WTC11 (cell line): Measurements from ENCODE around the gene MFNG.

Source experiments
- ZNF263 ChIP-seq: sonication (generic); formaldehyde crosslinking; IDR thresholded peaks from 2 replicates; pipeline ENCODE4 v1.8.1; 2022; ENCODE audit warnings: low read depth, mild to moderate bottlenecking, moderate library complexity, missing genetic modification reagents
- TF ChIP-seq, protein P1 (sequence below): fragments of 250-450 bp; sonication (Bioruptor Pico); conservative IDR thresholded peaks from 2 replicates; pipeline ENCODE4 v1.9.0; 2021; ENCODE audit warnings: mild to moderate bottlenecking
- TF ChIP-seq, protein P2 (sequence below): sonication (generic); formaldehyde crosslinking; IDR thresholded peaks from 2 replicates; pipeline ENCODE4 v1.8.1; 2023; ENCODE audit warnings: mild to moderate bottlenecking, missing genetic modification reagents, borderline replicate concordance
- TF ChIP-seq, protein P3 (sequence below): fragments of 250-450 bp; sonication (Bioruptor Pico); IDR thresholded peaks from 2 replicates; pipeline ENCODE4 v1.9.0; 2021; ENCODE audit warnings: moderate library complexity, mild to moderate bottlenecking, inconsistent platforms, borderline replicate concordance
- TF ChIP-seq, protein P4 (sequence below): fragments of 200-600 bp; IDR thresholded peaks from 2 replicates; pipeline ENCODE4 v1.8.0; 2022; ENCODE audit warnings: antibody characterized with exemption
- TF ChIP-seq, protein P5 (sequence below): sonication (generic); formaldehyde crosslinking; IDR thresholded peaks from 2 replicates; pipeline ENCODE4 v1.8.0; 2022; ENCODE audit warnings: mild to moderate bottlenecking, missing genetic modification reagents

DNA sequence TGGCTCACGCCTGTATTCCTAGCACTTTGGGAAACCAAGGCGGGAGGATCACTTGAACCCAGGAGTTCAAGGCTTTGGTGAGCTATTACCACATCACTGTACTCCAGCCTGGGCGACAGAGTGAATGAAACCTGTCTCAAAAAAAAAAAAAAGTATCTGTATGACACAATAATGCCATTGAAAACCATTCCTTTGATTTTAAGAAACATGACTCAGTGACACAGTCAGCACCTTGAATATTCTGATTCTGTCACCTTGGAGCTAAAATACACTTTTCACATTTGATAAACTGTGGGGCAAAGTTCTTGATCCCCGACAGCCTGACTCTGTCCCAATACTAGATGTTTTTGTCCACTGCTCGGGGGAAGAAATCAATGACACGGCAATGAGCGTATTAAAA lies 42.2 kb downstream of the MFNG start:
- TF ChIP-seq, protein P1, sequence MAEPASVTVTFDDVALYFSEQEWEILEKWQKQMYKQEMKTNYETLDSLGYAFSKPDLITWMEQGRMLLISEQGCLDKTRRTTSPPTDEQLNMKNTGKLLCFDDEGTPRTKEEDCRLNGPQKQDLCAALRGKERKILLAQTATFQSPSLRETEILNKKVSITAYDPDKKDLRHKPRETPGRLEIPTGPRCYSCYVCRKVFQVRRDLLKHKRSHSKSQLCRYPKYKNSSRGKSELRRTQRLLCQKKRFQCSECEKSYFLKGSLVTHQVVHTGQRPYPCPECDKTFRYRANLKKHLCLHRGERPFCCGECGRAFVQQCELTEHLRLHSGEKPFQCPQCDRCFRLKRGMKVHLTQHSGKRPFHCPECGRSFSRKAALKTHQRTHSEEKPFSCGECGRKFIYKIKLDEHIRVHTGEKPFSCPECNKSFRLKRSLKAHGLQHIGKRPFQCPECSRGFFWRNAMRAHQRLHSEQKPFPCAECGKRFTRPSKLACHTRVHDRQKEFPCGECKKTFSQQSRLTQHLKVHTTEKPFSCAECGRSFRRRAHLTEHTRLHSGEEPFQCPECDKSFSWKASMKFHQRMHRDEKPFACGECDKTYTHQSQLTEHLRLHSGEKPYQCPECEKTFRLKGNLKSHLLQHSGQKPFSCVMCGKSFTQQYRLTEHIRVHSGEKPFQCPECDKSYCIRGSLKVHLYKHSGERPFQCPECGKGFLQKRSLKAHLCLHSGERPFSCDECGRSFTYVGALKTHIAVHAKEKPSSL (CRISPR knock-in tag) = no peak
- no peak for TF ChIP-seq ZNF263
- TF ChIP-seq, protein P2, sequence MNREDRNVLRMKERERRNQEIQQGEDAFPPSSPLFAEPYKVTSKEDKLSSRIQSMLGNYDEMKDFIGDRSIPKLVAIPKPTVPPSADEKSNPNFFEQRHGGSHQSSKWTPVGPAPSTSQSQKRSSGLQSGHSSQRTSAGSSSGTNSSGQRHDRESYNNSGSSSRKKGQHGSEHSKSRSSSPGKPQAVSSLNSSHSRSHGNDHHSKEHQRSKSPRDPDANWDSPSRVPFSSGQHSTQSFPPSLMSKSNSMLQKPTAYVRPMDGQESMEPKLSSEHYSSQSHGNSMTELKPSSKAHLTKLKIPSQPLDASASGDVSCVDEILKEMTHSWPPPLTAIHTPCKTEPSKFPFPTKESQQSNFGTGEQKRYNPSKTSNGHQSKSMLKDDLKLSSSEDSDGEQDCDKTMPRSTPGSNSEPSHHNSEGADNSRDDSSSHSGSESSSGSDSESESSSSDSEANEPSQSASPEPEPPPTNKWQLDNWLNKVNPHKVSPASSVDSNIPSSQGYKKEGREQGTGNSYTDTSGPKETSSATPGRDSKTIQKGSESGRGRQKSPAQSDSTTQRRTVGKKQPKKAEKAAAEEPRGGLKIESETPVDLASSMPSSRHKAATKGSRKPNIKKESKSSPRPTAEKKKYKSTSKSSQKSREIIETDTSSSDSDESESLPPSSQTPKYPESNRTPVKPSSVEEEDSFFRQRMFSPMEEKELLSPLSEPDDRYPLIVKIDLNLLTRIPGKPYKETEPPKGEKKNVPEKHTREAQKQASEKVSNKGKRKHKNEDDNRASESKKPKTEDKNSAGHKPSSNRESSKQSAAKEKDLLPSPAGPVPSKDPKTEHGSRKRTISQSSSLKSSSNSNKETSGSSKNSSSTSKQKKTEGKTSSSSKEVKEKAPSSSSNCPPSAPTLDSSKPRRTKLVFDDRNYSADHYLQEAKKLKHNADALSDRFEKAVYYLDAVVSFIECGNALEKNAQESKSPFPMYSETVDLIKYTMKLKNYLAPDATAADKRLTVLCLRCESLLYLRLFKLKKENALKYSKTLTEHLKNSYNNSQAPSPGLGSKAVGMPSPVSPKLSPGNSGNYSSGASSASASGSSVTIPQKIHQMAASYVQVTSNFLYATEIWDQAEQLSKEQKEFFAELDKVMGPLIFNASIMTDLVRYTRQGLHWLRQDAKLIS = no peak
- TF ChIP-seq, protein P3, sequence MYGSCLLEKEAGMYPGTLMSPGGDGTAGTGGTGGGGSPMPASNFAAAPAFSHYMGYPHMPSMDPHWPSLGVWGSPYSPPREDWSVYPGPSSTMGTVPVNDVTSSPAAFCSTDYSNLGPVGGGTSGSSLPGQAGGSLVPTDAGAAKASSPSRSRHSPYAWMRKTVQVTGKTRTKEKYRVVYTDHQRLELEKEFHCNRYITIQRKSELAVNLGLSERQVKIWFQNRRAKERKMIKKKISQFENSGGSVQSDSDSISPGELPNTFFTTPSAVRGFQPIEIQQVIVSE (CRISPR knock-in tag) = no peak
- TF ChIP-seq, protein P4, sequence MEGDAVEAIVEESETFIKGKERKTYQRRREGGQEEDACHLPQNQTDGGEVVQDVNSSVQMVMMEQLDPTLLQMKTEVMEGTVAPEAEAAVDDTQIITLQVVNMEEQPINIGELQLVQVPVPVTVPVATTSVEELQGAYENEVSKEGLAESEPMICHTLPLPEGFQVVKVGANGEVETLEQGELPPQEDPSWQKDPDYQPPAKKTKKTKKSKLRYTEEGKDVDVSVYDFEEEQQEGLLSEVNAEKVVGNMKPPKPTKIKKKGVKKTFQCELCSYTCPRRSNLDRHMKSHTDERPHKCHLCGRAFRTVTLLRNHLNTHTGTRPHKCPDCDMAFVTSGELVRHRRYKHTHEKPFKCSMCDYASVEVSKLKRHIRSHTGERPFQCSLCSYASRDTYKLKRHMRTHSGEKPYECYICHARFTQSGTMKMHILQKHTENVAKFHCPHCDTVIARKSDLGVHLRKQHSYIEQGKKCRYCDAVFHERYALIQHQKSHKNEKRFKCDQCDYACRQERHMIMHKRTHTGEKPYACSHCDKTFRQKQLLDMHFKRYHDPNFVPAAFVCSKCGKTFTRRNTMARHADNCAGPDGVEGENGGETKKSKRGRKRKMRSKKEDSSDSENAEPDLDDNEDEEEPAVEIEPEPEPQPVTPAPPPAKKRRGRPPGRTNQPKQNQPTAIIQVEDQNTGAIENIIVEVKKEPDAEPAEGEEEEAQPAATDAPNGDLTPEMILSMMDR = no peak
- TF ChIP-seq, protein P5, sequence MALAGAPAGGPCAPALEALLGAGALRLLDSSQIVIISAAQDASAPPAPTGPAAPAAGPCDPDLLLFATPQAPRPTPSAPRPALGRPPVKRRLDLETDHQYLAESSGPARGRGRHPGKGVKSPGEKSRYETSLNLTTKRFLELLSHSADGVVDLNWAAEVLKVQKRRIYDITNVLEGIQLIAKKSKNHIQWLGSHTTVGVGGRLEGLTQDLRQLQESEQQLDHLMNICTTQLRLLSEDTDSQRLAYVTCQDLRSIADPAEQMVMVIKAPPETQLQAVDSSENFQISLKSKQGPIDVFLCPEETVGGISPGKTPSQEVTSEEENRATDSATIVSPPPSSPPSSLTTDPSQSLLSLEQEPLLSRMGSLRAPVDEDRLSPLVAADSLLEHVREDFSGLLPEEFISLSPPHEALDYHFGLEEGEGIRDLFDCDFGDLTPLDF = no peak
